HFFc6 (cell line): ENCODE measurements around the gene HSPB6. TPM values are rescaled to one million over a fixed set of nuclear protein-coding genes. Genes with fewer than 3 reads are reported as not detected.

Experiments used
- DNase-seq: peaks from one replicate; pipeline ENCODE4 v3.0.0-alpha.2; 2018
- H3K27ac Mint-ChIP-seq: 2 replicates; pipeline ENCODE4 v1.8.0; 2020; ENCODE audit warnings: mild to moderate bottlenecking, mixed read lengths
- H3K27me3 Mint-ChIP-seq: 2 replicates; pipeline ENCODE4 v1.8.0; 2021; ENCODE audit warnings: mild to moderate bottlenecking, moderate library complexity, mixed read lengths; ENCODE audit not compliant: insufficient read depth
- H3K36me3 Mint-ChIP-seq: 2 replicates; pipeline ENCODE4 v1.8.0; 2021; ENCODE audit warnings: low read depth, mixed read lengths
- H3K4me1 Mint-ChIP-seq: 2 replicates; pipeline ENCODE4 v1.8.0; 2020; ENCODE audit warnings: low read depth, mixed read lengths
- H3K4me3 Mint-ChIP-seq: 2 replicates; pipeline ENCODE4 v1.8.0; 2020; ENCODE audit warnings: mild to moderate bottlenecking, moderate library complexity, mixed read lengths
- H3K9me3 Mint-ChIP-seq: 2 replicates; pipeline ENCODE4 v1.8.0; 2020; ENCODE audit warnings: mild to moderate bottlenecking, mixed read lengths
- CTCF ChIP-seq: fragments of 200-600 bp; sonication (generic); IDR thresholded peaks from 2 replicates; pipeline ENCODE4 v1.5.0; 2021; ENCODE audit warnings: antibody characterized with exemption, mild to moderate bottlenecking
- total RNA-seq, 6 experiments: library from RNA; stranded (reverse); fragmentation: NEBNext Ultra II Directional; extraction: Animal tissue kit (Norgen Biotek cat#: 25700); gene quantifications; 2 replicates in 1 of 6; 3 replicates in 5 of 6; pipeline ENCODE4 v1.2.3, GENCODE V29; 2021

The HSPB6 gene
- total RNA-seq, 6 experiments from 2014 or later, result 37.0 to 122 (median 43.9) TPM

- Mint-ChIP-seq H3K4me1 (peaks cover 47% of the 10 kb centered on the region), H3K27me3 (peaks cover 6% of the 10 kb centered on the region), H3K27ac (peak overlapping the region; percentile 100), H3K36me3 (peaks cover 13% of the 10 kb centered on the region), H3K9me3 (no peaks in the 10 kb centered on the region), H3K4me3 (peak overlapping the region; percentile 97)
- peak; percentile 65 for TF ChIP-seq CTCF
- peak; percentile 93 for DNase-seq
Observed at GRCh38 chr19:35744430-35745327, 12.2 kb downstream of the HSPB6 start.

GRCh38 chr19:35743640-35744429 lies 13.0 kb downstream of the HSPB6 start:
- DNase-seq, result no peak
- peaks cover 8% of the 10 kb centered on the region for H3K27me3 Mint-ChIP-seq
- H3K9me3 Mint-ChIP-seq, result no peaks in the 10 kb centered on the region
- H3K27ac Mint-ChIP-seq, result no peak overlapping the region
- no peak for TF ChIP-seq CTCF
- H3K4me3 Mint-ChIP-seq, result peak overlapping the region; percentile 97
- peaks cover 47% of the 10 kb centered on the region for H3K4me1 Mint-ChIP-seq
- H3K36me3 Mint-ChIP-seq, result peaks cover 13% of the 10 kb centered on the region

GRCh38 chr19:35742121-35742724 lies 14.6 kb downstream of the HSPB6 start, which contains the start of gene IGFLR1:
TSS of gene IGFLR1 (minus strand) at chr19:35742452. CDS start at chr19:35741180, 1,272 bp downstream.
- no peak for TF ChIP-seq CTCF
- H3K27ac Mint-ChIP-seq, result no peak within 1 kb of the TSS
- no peaks in the 10 kb centered on the region for H3K9me3 Mint-ChIP-seq
- peaks cover 9% of the 10 kb centered on the region for H3K27me3 Mint-ChIP-seq
- DNase-seq, result no peak
- no peak within 1 kb of the TSS for H3K4me3 Mint-ChIP-seq
- peaks cover 13% of the 10 kb centered on the region for H3K36me3 Mint-ChIP-seq
- peaks cover 39% of the 10 kb centered on the region for H3K4me1 Mint-ChIP-seq

- no peak; the same call in none of the 2 replicates for TF ChIP-seq CTCF
- H3K4me3 Mint-ChIP-seq, result peak overlapping the region; percentile 87
Observed at GRCh38 chr19:35741203-35741515, 15.7 kb downstream of the HSPB6 start.

GRCh38 chr19:35740423-35741202 lies 16.2 kb downstream of the HSPB6 start:
- DNase-seq, result peak; percentile 94
- peak; percentile 42; the same call in 1 of the 2 replicates for TF ChIP-seq CTCF
- H3K9me3 Mint-ChIP-seq, result no peaks in the 10 kb centered on the region
- H3K27me3 Mint-ChIP-seq, result peaks cover 9% of the 10 kb centered on the region
- peaks cover 26% of the 10 kb centered on the region for H3K4me1 Mint-ChIP-seq
- peak overlapping the region; percentile 38 for H3K27ac Mint-ChIP-seq
- peak overlapping the region; percentile 87 for H3K4me3 Mint-ChIP-seq
- H3K36me3 Mint-ChIP-seq, result peaks cover 12% of the 10 kb centered on the region

More at GRCh38 chr19:35741203-35741515, 15.7 kb downstream of the HSPB6 start:
- H3K9me3 Mint-ChIP-seq, result no peaks in the 10 kb centered on the region
- H3K27ac Mint-ChIP-seq, result peak overlapping the region; percentile 38; the same call in 1 of the 2 replicates
- H3K4me1 Mint-ChIP-seq, result peaks cover 29% of the 10 kb centered on the region
- H3K27me3 Mint-ChIP-seq, result peaks cover 9% of the 10 kb centered on the region
- DNase-seq, result no peak
- peaks cover 13% of the 10 kb centered on the region for H3K36me3 Mint-ChIP-seq
